Adipocyte (in vitro differentiated cells): Measurements from ENCODE around the gene SNAPC4.

Source experiments
- DNase-seq: peaks from one replicate; pipeline ENCODE4 v3.0.0-alpha.2; 2015; ENCODE audit warnings: low read depth
- H3K27me3 ChIP-seq: replicated peaks from 2 replicates; pipeline ENCODE4 v1.7.0; 2013; ENCODE audit warnings: mild to moderate bottlenecking, low read length, moderate library complexity; ENCODE audit not compliant: control insufficient read depth, insufficient read depth
- H3K36me3 ChIP-seq: 2 replicates; pipeline ENCODE4 v1.7.0; 2013; ENCODE audit warnings: low read length, mild to moderate bottlenecking, moderate library complexity; ENCODE audit not compliant: control insufficient read depth, insufficient read depth, severe bottlenecking
- H3K4me1 ChIP-seq: 2 replicates; pipeline ENCODE4 v1.7.0; 2013; ENCODE audit warnings: mild to moderate bottlenecking, low read length, moderate library complexity; ENCODE audit not compliant: control insufficient read depth, insufficient read depth
- H3K4me3 ChIP-seq: 2 replicates; pipeline ENCODE4 v1.7.0; 2013; ENCODE audit warnings: mild to moderate bottlenecking, low read length, moderate library complexity
- H3K9ac ChIP-seq: 2 replicates; pipeline ENCODE4 v1.7.0; 2013; ENCODE audit warnings: mild to moderate bottlenecking, low read length, moderate library complexity
- H3K9me3 ChIP-seq: 2 replicates; pipeline ENCODE4 v1.7.0; 2013; ENCODE audit warnings: mild to moderate bottlenecking, low read length, moderate library complexity; ENCODE audit not compliant: control insufficient read depth

SNAPC4 gene

DNA sequence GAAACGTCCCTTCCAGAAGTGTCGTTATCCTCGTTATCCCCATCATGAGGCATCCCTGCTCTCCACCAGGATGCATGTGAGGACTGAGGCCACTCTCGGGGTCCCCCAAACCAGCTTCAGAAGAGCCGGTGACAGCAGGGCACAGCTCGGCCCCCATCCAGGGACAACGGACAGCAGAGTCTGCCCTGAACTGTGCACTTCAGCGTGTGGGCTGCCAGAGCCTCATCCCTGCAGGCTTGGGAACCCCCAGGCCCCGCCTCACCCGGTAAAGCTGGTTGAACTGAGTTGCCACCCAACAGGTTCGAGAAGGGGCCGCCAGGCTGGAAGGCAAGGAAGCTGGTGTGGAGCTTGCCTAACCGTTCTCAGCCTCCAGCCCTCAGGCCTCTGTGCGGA, 25.8 kb downstream of the SNAPC4 start:
- Histone ChIP-seq H3K9ac (no peak overlapping the region), H3K4me1 (peaks cover 20% of the 10 kb centered on the region), H3K9me3 (no peaks in the 10 kb centered on the region), H3K27me3 (no peaks in the 10 kb centered on the region), H3K36me3 (peaks cover 21% of the 10 kb centered on the region), H3K4me3 (no peak overlapping the region)
- DNase-seq = no peak

DNA sequence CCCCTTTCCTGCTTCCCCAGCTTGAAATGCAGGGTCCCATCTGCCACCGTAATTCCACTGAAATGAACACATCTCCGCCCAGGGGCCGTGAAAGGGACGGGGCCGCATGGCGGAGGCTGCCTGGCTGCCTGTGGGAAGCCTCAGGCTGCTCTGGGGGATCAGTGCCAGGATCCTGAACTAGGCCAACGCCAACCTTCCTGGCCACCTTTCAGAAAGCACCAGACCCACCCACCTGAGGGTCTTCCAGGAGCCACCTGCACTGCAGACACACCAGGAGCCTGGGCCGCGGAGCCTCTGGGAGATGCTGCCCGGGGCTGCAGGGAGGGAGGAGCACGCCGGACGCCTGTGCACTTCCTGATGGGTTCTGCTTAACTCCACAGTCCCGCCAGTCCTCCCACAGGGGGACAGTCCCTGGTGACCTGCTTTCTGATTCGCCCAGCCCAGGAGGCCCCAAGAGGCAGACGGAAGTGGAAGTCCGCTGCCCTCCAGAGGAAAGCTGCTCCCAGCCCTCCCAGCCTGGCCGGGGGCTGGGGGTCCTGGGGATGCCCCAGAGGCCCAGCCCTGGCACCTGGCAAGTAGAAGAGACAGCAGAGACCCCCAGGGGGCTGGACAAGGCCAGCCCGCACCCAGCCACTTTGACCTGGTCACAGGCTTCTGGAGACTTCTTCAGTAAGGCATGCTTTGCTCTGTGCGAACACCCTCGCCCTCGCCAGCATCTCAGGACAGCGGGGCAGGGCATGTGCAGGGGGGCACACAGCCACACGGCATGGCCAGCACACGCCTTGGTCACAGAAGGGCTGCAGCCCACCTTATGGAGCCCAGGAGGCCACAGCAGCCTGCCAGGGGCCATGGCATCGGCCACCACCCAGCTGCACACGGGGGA, 26.4 kb downstream of the SNAPC4 start, which contains the start of gene CARD9:
CARD9 (minus strand) TSS at position 370 of the 883 bp plus-strand sequence. CDS start 1,591 bp downstream, outside the sequence.
- Histone ChIP-seq H3K4me1 (peaks cover 20% of the 10 kb centered on the region), H3K9ac (peak within 1 kb of the TSS; percentile 73), H3K4me3 (peak within 1 kb of the TSS; percentile 39), H3K36me3 (peaks cover 19% of the 10 kb centered on the region), H3K27me3 (no peaks in the 10 kb centered on the region), H3K9me3 (no peaks in the 10 kb centered on the region)
- no peak for DNase-seq

DNA sequence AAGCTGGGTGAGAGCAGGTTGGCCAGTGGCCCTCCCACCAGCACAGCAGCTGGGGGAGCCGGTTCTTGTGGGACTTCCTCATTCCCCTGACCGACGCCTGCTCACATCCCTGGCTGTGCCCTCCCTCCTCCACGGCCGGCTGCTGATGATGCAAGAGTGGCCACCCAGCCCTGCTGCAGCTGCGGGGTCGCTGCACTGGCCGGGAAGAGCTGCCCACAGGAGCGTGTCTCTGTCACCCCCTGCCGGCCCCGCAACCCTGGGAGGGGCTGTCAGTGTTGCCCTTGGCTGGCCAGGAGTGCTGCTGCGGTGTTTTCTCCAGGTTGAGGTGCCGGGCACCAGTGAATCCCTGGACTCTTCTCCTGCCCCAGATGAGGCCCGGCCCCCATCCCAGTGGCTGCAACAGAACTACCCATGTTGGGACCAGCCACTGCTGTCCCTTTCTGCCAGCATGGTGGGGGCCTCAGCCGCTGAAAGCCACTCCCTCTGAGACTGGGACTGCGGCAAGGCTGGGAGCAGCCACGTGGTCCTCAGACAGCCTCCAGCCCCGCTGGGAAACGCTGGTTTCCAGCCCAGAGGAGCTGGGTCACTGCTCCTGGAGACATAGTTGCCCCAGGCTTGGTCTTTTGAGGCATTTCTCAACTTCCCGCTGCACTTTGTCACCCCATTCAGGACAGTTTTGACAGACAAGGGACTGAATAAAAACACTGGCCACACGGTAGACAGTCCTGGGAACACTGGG, 27.2 kb downstream of the SNAPC4 start:
- no peaks in the 10 kb centered on the region for H3K9me3 ChIP-seq
- DNase-seq = peak; percentile 85
- H3K4me3 ChIP-seq = peak overlapping the region; percentile 39
- H3K27me3 ChIP-seq = no peaks in the 10 kb centered on the region
- peaks cover 20% of the 10 kb centered on the region for H3K4me1 ChIP-seq
- peak overlapping the region; percentile 73 for H3K9ac ChIP-seq
- peaks cover 13% of the 10 kb centered on the region for H3K36me3 ChIP-seq

DNA sequence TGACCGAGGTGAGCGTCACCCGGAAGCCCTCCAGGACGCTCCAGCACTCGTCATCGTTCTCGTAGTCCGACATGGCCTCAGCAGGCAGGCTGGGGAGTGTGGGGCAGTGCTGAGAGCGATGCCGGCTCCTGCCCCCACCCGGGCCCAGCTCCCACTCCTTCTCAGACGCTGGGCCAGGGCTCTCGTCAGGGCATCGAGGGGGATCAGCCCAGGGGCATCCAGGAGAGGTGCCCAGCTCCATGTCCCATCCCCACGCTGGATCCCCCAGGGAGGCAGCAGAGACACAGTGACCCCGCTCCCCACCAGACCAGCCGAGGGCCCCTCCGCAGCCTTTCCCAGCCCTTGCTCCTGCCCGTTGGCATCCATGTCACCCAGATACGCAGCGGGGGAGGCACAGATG, 28.0 kb downstream of the SNAPC4 start:
- H3K4me1 ChIP-seq = peaks cover 20% of the 10 kb centered on the region
- H3K27me3 ChIP-seq = no peaks in the 10 kb centered on the region
- no peak overlapping the region for H3K4me3 ChIP-seq
- peak overlapping the region; percentile 73 for H3K9ac ChIP-seq
- DNase-seq = no peak
- H3K9me3 ChIP-seq = no peaks in the 10 kb centered on the region
- peaks cover 13% of the 10 kb centered on the region for H3K36me3 ChIP-seq

DNA sequence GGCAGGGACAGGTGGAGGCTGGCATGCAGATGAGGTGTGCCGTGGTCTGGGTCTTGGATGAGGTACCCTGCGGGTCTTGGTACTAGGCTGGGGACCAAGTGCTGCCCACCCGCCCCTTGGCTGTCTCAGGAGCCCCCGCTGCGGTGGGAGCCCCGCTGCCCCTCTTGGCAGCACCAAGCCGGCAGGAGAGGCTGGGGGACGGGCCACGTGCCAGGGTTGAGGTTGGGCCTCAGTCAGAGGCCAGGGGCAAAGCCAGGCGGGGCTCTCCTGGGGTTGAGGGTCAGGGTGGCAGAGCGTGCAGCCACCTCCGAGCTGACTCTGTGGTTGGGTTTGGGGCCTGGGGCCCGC, 28.5 kb downstream of the SNAPC4 start:
- Histone ChIP-seq H3K4me3 (no peak overlapping the region), H3K36me3 (peaks cover 13% of the 10 kb centered on the region), H3K27me3 (no peaks in the 10 kb centered on the region), H3K9me3 (no peaks in the 10 kb centered on the region), H3K9ac (no peak overlapping the region), H3K4me1 (peaks cover 20% of the 10 kb centered on the region)
- DNase-seq = no peak

DNA sequence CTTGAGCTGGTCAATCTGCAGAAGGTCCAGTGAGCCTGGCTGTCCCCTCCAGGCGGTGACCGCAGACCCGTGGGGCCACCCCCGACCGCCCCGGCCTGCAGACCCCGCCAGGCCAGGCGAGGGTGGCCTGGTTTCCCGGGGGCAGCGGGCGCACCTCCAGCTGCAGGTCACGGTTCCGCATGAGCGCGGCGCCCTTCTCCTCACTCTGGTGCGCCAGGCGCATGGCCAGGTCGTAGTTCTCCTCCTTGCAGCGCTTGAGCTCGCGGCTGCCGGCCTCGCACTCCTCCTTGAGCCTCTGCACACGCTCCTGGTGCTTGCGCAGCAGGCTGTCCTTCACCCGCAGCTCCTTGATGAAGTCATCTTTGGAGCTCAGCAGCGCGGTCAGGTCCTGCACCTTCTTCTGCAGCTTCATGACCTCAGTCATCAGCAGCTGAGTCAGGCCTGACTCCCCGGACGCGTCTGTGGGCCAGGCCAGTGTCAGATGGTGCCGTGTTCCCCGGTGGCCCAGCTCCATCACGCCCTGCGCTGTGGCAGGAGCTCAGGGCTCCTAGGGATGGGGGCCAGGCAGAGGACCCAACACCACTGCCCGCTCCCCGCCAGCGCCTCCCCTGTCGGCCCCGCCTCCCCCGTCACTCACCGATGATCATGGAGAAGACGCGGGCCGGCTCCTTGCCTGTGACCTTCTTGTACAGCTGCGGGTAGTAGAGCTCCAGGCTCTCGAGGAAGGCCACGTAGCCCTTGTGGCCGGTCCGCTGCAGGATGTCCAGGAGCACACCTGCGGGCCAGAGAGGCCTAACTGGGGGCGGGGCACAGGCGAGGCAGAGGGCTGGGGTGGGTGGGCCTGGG, 29.1 kb downstream of the SNAPC4 start:
- H3K4me1 ChIP-seq = peaks cover 20% of the 10 kb centered on the region
- no peak for DNase-seq
- H3K9ac ChIP-seq = no peak overlapping the region
- H3K27me3 ChIP-seq = no peaks in the 10 kb centered on the region
- peaks cover 9% of the 10 kb centered on the region for H3K36me3 ChIP-seq
- H3K9me3 ChIP-seq = no peaks in the 10 kb centered on the region
- H3K4me3 ChIP-seq = no peak overlapping the region

DNA sequence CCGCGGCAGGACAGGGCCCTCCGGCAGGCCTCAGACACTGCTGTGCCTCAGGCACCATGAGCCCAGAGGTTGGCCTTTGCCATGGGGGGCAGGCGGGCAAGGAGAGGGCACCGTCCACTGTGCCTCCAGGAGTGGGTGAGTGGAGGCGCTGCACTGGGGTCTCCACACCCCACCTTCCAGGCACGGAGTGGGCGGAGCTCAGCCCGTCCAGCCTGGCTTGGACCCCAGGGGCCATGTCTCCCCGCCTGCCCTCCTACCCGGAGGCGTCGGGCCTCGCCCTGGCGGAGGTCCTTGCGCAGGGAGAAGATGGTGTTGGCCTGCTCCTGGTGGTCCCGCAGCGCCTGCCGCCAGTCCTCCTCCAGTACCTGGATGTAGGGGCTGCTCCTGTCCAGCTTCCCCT, 29.9 kb downstream of the SNAPC4 start:
- Histone ChIP-seq H3K9me3 (no peaks in the 10 kb centered on the region), H3K4me1 (peaks cover 20% of the 10 kb centered on the region), H3K4me3 (no peak overlapping the region), H3K27me3 (no peaks in the 10 kb centered on the region), H3K36me3 (peaks cover under 1% of the 10 kb centered on the region), H3K9ac (no peak overlapping the region)
- no peak for DNase-seq

DNA sequence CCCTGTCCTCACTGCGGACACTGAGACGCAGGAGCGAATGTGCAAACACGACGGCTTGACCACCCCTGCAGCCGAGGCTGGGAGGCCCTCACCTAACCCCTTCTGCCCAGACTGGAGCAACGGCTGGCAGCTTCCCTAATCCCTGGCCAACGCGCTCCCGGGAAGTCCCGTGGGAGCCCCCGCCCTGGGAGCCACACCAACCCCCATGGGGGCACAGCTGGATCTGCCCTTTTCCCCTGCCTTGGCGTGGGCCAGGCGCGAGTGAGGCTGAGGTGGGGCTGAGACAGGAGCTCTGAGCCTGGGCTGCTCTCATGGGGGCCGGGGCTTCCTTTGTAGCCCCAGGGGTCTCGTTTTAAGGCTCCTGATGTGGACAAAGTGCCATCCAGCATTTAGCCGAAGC, 31.8 kb downstream of the SNAPC4 start:
- DNase-seq = no peak
- H3K9me3 ChIP-seq = no peaks in the 10 kb centered on the region
- H3K4me1 ChIP-seq = peaks cover 20% of the 10 kb centered on the region
- no peaks in the 10 kb centered on the region for H3K36me3 ChIP-seq
- no peak overlapping the region for H3K9ac ChIP-seq
- no peaks in the 10 kb centered on the region for H3K27me3 ChIP-seq
- H3K4me3 ChIP-seq = no peak overlapping the region

DNA sequence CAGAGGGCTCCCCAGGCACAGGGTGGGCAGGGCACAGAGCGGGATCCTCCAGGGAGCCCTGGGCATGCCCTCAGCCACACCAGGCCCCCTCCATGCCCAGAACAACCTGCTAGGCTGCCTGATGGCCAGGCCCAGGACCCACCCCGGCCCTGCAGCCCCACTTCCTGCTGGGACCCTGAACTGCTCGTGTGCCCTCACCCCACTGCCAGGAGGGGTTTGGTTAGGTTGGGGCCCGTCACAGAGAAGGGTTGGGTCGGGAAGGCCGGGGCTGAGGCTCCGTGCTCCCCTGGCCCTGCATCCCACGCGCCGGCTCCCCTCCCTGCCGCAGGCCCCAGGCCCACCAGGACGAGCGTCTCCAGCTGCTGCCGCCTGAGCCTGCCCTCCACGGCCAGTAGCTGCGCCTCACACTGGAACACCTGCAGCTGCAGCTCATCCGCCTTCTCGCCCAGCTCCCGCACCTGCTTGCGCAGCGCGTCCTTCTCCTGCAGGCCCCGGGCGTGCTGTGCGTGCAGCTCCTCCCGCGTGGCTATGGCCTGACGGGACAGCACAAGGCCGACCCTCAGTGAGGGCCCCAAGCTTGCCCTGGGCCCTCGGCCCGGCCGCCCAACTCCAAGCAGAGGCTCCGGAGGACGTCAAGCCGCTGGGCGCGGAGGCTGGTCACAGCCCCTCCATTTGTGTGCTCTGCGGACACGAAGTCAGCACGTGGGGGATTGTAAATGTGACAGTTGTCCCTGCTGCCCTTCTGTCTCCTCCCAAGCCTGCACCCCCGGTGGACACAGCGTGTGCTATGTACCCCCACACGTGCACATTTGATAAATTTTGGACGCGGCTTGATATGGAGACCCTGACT, 32.4 kb downstream of the SNAPC4 start:
- H3K9me3 ChIP-seq = no peaks in the 10 kb centered on the region
- H3K27me3 ChIP-seq = no peaks in the 10 kb centered on the region
- H3K4me1 ChIP-seq = peaks cover 17% of the 10 kb centered on the region
- no peaks in the 10 kb centered on the region for H3K36me3 ChIP-seq
- H3K9ac ChIP-seq = no peak overlapping the region
- no peak overlapping the region for H3K4me3 ChIP-seq
- DNase-seq = no peak

DNA sequence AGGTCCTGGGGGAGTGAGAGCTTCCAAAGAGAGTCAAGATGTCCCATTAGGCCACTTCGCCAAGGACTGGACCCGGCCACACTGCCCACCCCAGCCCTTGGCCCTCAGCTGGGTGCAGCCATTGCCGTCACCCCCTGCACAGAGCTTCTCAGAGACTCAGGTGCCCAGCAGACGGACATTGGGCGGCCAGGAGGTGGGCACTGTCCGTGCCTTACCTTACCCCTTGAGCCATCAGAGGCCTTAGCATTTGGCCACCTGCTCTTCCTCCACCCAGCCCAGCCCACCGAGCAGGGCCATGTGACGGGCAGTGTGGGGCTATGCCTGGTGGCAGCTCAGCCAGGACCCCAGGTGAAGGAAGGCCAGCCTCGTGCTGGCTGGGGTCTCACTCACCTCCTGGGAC, 33.1 kb downstream of the SNAPC4 start:
- peaks cover 19% of the 10 kb centered on the region for H3K4me1 ChIP-seq
- H3K27me3 ChIP-seq = no peaks in the 10 kb centered on the region
- DNase-seq = no peak
- no peaks in the 10 kb centered on the region for H3K36me3 ChIP-seq
- H3K9me3 ChIP-seq = no peaks in the 10 kb centered on the region
- H3K9ac ChIP-seq = no peak overlapping the region
- H3K4me3 ChIP-seq = no peak overlapping the region
